B cell (primary cell): ENCODE measurements around the gene CHTF8.

Source experiments
- EZH2 ChIP-seq: IDR thresholded peaks from 2 replicates; pipeline ENCODE4 v1.6.1; 2012; ENCODE audit warnings: borderline replicate concordance, low read depth, mild to moderate bottlenecking, moderate library complexity, low read length; ENCODE audit not compliant: insufficient read depth, poor library complexity, severe bottlenecking
- TF ChIP-seq, protein P1 (sequence below): fragments of 200-600 bp; IDR thresholded peaks from one replicate; pipeline ENCODE4 v1.8.0; 2022; ENCODE audit warnings: antibody characterized with exemption, mild to moderate bottlenecking

DNA sequence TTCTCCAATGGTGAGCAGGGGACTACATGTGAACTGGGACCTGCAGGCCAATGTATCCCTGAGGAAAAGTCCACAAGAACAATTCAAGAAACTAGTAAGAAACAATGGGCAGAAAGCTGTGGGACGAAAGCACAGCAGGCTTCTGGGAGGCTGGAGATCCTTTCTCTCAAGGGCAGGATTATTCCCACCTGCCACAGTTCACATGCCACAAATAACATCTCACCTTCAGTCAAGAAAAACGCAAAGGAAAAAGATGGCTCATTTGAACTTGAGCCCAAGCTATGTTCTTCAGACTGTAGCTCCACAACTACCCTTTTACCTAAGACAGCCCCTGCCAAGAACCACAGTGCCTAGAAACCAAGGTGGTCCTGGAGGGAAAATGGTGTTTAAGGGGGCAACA lies 13.9 kb downstream of the CHTF8 start:
- TF ChIP-seq, protein P1, sequence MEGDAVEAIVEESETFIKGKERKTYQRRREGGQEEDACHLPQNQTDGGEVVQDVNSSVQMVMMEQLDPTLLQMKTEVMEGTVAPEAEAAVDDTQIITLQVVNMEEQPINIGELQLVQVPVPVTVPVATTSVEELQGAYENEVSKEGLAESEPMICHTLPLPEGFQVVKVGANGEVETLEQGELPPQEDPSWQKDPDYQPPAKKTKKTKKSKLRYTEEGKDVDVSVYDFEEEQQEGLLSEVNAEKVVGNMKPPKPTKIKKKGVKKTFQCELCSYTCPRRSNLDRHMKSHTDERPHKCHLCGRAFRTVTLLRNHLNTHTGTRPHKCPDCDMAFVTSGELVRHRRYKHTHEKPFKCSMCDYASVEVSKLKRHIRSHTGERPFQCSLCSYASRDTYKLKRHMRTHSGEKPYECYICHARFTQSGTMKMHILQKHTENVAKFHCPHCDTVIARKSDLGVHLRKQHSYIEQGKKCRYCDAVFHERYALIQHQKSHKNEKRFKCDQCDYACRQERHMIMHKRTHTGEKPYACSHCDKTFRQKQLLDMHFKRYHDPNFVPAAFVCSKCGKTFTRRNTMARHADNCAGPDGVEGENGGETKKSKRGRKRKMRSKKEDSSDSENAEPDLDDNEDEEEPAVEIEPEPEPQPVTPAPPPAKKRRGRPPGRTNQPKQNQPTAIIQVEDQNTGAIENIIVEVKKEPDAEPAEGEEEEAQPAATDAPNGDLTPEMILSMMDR: no peak
- no peak for TF ChIP-seq EZH2
